MM.1S (cell line): ENCODE data around the gene USP50.

Experiments used
- DNase-seq: peaks from one replicate; pipeline ENCODE4 v3.0.0-alpha.2; 2015
- H2AFZ ChIP-seq: fragments of 300-600 bp; sonication (generic); 2 replicates; pipeline ENCODE4 v1.6.0; 2016; ENCODE audit warnings: antibody characterized with exemption, low read length
- H3F3A ChIP-seq: fragments of 300-600 bp; sonication (generic); 2 replicates; pipeline ENCODE4 v1.6.1; 2016; ENCODE audit warnings: mild to moderate bottlenecking, antibody characterized with exemption, low read length, moderate library complexity, mixed read lengths; ENCODE audit not compliant: insufficient read depth
- H3K27ac ChIP-seq: fragments of 300-600 bp; sonication (generic); 2 replicates; pipeline ENCODE4 v1.5.1; 2016; ENCODE audit warnings: mild to moderate bottlenecking, low read length
- H3K27me3 ChIP-seq: fragments of 300-600 bp; sonication (generic); replicated peaks from 2 replicates; pipeline ENCODE4 v1.6.0; 2016; ENCODE audit warnings: low read length; ENCODE audit not compliant: insufficient read depth
- H3K36me3 ChIP-seq: fragments of 300-600 bp; sonication (generic); replicated peaks from 2 replicates; pipeline ENCODE4 v1.6.1; 2016; ENCODE audit warnings: mild to moderate bottlenecking, low read length, mixed read lengths; ENCODE audit not compliant: insufficient read depth
- H3K4me1 ChIP-seq: fragments of 300-600 bp; sonication (generic); 2 replicates; pipeline ENCODE4 v1.6.1; 2016; ENCODE audit warnings: low read length, mixed read lengths
- H3K4me2 ChIP-seq: fragments of 300-600 bp; sonication (generic); 2 replicates; pipeline ENCODE4 v1.6.0; 2016; ENCODE audit warnings: low read depth, low read length
- H3K4me3 ChIP-seq: fragments of 300-600 bp; sonication (generic); 2 replicates; pipeline ENCODE4 v1.5.1; 2016; ENCODE audit warnings: low read length, mixed read lengths
- H3K79me2 ChIP-seq: fragments of 300-600 bp; sonication (generic); 2 replicates; pipeline ENCODE4 v1.6.1; 2016; ENCODE audit warnings: mixed run types, low read length, mixed read lengths
- H3K9ac ChIP-seq: fragments of 300-600 bp; sonication (generic); 2 replicates; pipeline ENCODE4 v1.6.1; 2016; ENCODE audit warnings: low read length, mixed read lengths
- H3K9me2 ChIP-seq: fragments of 300-600 bp; sonication (generic); replicated peaks from 2 replicates; pipeline ENCODE4 v1.6.1; 2016; ENCODE audit warnings: mild to moderate bottlenecking, low read length, mixed read lengths; ENCODE audit not compliant: insufficient read depth
- H3K9me3 ChIP-seq: fragments of 300-600 bp; sonication (generic); replicated peaks from 2 replicates; pipeline ENCODE4 v1.6.1; 2016; ENCODE audit warnings: mild to moderate bottlenecking, low read length, mixed read lengths; ENCODE audit not compliant: insufficient read depth
- H4K20me1 ChIP-seq: fragments of 300-600 bp; sonication (generic); 2 replicates; pipeline ENCODE4 v1.6.1; 2016; ENCODE audit warnings: mild to moderate bottlenecking, low read length, moderate library complexity, mixed read lengths; ENCODE audit not compliant: insufficient read depth
- CTCF ChIP-seq: fragments of 300-600 bp; sonication (generic); IDR thresholded peaks from 2 replicates; pipeline ENCODE4 v1.5.1; 2016; ENCODE audit warnings: antibody characterized with exemption, low read length, mixed read lengths
- EZH2 ChIP-seq: fragments of 300-600 bp; sonication (generic); optimal IDR thresholded peaks from 2 replicates; pipeline ENCODE3; 2017; ENCODE audit warnings: low read depth, mild to moderate bottlenecking, antibody characterized with exemption, low read length, mixed read lengths
- EZH2phosphoT487 ChIP-seq: fragments of 300-600 bp; sonication (generic); IDR thresholded peaks from 2 replicates; pipeline ENCODE4 v1.6.1; 2018; ENCODE audit warnings: antibody characterized with exemption, low read length

Gene USP50

GRCh38 chr15:50562735-50563640, 16.5 kb upstream of the USP50 start:
- no peak for DNase-seq
- Histone ChIP-seq H3K9me3 (no peaks in the 10 kb centered on the region), H3K79me2 (no peaks in the 10 kb centered on the region), H3K9ac (no peak overlapping the region), H4K20me1 (no peaks in the 10 kb centered on the region), H3K4me1 (no peaks in the 10 kb centered on the region), H3K9me2 (no peaks in the 10 kb centered on the region), H3K4me2 (no peak overlapping the region), H3K36me3 (no peaks in the 10 kb centered on the region), H3K27me3 (no peaks in the 10 kb centered on the region), H3K27ac (no peak overlapping the region), H3K4me3 (no peak overlapping the region), H2AFZ (no peak overlapping the region), H3F3A (no peaks in the 10 kb centered on the region)
- TF ChIP-seq CTCF (no peak), EZH2phosphoT487 (no peak), EZH2 (no peak)

GRCh38 chr15:50558012-50558411, 11.5 kb upstream of the USP50 start:
- TF ChIP-seq EZH2phosphoT487: no peak
- TF ChIP-seq EZH2: no peak
- TF ChIP-seq CTCF: no peak
- H3K4me1 ChIP-seq: no peaks in the 10 kb centered on the region
- H4K20me1 ChIP-seq: no peaks in the 10 kb centered on the region
- no peaks in the 10 kb centered on the region for H3K27me3 ChIP-seq
- no peaks in the 10 kb centered on the region for H3K9me2 ChIP-seq
- no peaks in the 10 kb centered on the region for H3K36me3 ChIP-seq
- H3K4me3 ChIP-seq: no peak overlapping the region
- H3K79me2 ChIP-seq: no peaks in the 10 kb centered on the region
- H3F3A ChIP-seq: no peaks in the 10 kb centered on the region
- H3K9ac ChIP-seq: no peak overlapping the region
- no peak overlapping the region for H3K27ac ChIP-seq
- H3K9me3 ChIP-seq: no peaks in the 10 kb centered on the region
- no peak overlapping the region for H3K4me2 ChIP-seq
- H2AFZ ChIP-seq: no peak overlapping the region
- DNase-seq: no peak

GRCh38 chr15:50556642-50557371, 10.3 kb upstream of the USP50 start:
- no peak overlapping the region for H3K27ac ChIP-seq

More at GRCh38 chr15:50556642-50557371, 10.3 kb upstream of the USP50 start:
- H3K4me3 ChIP-seq: no peak overlapping the region
- H3K79me2 ChIP-seq: no peaks in the 10 kb centered on the region
- no peaks in the 10 kb centered on the region; the same call in 1 of the 2 replicates for H3F3A ChIP-seq
- TF ChIP-seq EZH2phosphoT487 (no peak), EZH2 (no peak), CTCF (no peak)
- H3K9ac ChIP-seq: no peak overlapping the region
- no peak overlapping the region for H2AFZ ChIP-seq
- no peak overlapping the region for H3K4me2 ChIP-seq
- no peaks in the 10 kb centered on the region for H4K20me1 ChIP-seq
- H3K9me3 ChIP-seq: no peaks in the 10 kb centered on the region
- no peaks in the 10 kb centered on the region for H3K27me3 ChIP-seq
- H3K9me2 ChIP-seq: no peaks in the 10 kb centered on the region
- no peaks in the 10 kb centered on the region for H3K4me1 ChIP-seq
- H3K36me3 ChIP-seq: no peaks in the 10 kb centered on the region
- no peak for DNase-seq
